ENCODE measurements around the gene CDHR1.
A peak's percentile ranks its signal among the peaks of the same experiment; 100 is the strongest.
"Not testable (repeated sequence)": the region's sequence is repeated elsewhere in the genome, so short reads cannot be mapped to it uniquely, and the experiment has no call there.

The CDHR1 gene

DNA sequence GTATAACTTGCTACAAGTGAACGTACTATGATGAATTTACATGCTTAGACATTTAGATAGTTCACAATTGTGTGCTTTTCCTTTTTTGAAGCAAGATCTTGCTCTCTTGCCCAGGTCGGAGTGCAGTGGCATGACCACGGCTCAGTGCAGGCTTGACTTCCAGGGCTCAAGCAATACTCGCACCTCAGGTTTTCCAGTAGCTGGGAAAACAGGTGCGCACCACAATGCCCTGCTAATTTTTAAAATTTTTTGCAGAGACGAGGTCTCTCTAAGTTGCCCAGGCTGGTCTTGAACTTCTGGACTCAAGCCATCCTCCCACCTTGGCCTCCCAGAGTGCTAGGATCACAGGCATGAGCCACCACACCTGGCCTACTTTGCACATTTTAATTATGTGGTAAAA is 18.9 kb upstream of the CDHR1 start:
- DNase-seq, result no peak

DNA sequence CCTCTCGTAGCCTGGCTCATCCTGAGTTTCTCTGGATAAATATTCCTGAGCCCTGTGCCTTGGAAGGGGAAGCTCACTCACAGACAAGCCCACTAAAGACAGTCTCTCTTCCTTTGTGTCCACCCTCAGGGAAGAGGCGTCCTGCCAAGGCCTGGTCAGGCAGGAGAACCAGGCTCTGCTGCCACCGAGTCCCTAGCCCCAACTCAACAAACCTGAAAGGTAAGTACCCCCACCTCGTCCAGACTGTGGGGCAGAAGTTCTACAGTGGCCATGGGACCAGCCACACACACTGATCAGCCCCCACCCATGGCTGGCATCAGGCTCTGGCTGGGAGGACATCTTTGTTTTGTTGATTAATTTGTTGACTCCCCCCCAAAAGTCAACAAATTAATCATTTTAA is 18.0 kb upstream of the CDHR1 start:
- no peak for DNase-seq

DNA sequence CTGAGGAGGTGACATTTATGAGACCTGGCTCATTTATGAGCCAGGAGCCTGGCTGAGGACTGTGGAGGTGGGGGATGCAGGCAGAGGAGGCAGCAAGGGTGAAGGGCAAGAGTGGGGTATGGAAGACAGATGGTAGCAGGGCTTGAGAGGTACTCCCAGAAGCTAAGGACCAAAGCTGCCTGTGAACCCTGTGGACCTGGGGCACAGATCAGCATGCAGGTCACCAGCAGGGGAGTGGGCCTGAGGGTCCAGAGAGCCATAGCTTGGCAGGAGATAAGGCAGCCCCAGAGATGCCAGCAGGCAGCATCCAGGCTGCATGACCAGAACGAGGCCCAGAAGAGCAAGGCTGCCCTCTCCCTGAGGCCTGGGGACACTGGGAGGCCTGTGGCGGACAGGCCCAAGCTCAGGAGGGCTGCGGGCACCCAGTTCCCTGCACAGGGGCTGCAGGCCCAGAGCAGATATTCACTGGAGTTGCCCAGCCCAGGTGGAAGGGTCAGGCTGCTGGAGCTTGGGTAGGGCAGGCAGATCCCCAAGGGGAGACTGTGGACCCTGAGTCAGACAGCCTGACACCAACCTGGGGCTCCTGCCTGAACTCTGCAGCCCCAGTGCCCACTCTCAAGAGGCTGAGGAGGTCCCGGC is 17.4 kb upstream of the CDHR1 start:
- DNase-seq, result no peak

- peak; percentile 16 for DNase-seq
Observed at GRCh38 chr10:84177541-84178141, 16.7 kb upstream of the CDHR1 start.

- DNase-seq, result no peak
Observed at GRCh38 chr10:84178160-84178609, 16.2 kb upstream of the CDHR1 start.

GRCh38 chr10:84179059-84179710 is 15.2 kb upstream of the CDHR1 start:
- peak; percentile 12 for DNase-seq

DNA sequence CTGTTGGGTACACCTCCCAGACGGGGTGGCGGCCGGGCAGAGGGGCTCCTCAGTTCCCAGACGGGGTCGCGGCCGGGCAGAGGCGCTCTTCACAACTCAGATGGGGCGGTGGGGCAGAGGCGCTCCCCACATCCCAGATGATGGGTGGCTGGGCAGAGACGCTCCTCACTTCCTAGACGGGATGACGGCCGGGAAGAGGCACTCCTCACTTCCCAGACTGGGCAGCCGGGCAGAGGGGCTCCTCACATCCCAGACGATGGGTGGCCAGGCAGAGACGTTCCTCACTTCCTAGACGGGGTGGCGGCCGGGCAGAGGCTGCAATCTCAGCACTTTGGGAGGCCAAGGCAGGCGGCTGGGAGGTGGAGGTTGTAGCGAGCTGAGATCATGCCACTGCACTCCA is 14.0 kb upstream of the CDHR1 start:
- not testable (repeated sequence) for DNase-seq

DNA sequence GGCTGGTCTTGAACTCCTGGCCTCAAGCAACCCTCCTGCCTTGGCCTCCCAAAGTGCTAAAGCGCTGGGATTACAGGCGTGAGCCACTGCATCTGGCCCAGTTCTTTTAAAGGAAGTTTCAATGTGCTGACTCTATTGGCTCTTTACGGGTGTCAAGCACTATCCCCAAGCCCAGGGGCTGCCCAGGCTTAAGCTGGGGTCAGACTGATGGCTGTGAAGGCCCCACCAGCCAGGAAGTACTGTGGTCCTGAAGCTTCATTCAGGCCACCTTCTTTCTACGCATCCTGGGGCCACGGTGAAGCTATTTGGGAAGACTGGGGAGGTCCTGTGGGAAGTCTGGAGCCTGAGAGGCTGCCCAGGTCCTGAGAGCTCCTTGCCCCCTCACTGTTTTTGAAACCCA is 12.7 kb upstream of the CDHR1 start:
- DNase-seq, result no peak

DNA sequence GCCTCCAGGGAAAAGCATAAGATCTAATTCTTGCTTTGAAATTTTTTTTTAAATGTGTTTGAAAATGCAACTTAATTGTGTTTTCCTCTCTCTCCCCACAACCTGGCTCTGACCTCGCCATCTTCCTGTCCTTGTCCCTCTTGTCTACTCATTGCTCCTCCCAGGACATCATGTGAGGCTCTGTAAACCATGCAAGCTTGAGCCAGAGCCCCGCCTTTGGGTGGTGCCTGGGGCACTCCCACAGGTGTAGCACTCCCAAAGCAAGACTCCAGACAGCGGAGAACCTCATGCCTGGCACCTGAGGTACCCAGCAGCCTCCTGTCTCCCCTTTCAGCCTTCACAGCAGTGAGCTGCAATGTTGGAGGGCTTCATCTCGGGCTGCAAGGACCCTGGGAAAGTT is 9.8 kb upstream of the CDHR1 start:
- DNase-seq, result no peak

GRCh38 chr10:84185526-84186175 is 8.7 kb upstream of the CDHR1 start:
- no peak for DNase-seq

GRCh38 chr10:84188815-84189214 is 5.5 kb upstream of the CDHR1 start:
- DNase-seq, result no peak

GRCh38 chr10:84190621-84191020 is 3.7 kb upstream of the CDHR1 start:
- no peak for DNase-seq

DNA sequence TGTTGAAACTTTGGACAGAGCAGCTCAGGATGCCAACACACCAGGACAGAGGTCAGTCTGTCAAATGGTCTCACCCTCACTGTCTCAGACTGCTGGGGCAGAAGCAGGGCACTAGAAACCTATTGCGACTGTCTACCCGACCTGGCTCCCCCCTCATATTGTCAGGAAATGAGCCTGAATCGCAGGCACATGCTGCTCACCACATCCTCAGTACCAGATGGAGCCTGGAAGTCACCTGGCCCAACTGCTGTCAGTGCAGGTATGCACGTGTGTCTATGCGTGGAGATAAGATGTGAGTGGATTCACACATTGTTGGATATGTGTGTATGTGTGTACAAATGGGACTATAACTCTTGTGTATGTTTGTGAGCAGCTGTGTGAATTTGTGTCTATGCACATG is 3.2 kb upstream of the CDHR1 start:
- no peak for DNase-seq

GRCh38 chr10:84193327-84193726 is 1.0 kb upstream of the CDHR1 start:
- DNase-seq, result no peak

DNA sequence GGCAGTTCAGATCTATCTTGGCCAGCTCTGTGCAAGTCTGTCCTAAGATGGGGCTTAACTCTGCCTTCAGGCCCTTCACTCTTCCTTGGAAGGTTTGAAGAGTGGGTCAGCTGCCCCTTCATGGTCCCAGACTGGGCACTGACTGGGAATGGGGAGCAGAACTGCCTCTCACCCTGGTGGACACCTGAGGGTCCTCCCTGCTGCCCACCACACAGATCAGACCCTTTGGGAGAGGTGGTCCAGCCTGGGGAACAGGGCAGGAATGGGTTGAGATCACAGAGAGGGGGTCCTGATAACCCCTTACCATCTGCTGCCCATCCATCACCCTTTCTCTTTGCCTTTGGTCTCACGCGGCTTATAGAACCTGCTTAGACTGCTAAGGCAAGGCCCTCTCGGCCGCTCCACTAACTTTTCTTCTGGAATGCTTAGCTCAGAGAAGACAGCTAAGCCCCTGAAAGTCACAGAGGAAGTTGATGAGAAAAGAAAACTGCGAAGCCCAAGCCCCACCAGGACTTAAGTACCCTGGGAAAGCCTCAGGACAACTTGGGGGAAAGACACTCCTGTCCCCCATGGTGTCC is 402 bp upstream of the CDHR1 start:
- DNase-seq, result no peak

GRCh38 chr10:84195044-84195830 is 900 bp downstream of the CDHR1 start:
- DNase-seq, result no peak

DNA sequence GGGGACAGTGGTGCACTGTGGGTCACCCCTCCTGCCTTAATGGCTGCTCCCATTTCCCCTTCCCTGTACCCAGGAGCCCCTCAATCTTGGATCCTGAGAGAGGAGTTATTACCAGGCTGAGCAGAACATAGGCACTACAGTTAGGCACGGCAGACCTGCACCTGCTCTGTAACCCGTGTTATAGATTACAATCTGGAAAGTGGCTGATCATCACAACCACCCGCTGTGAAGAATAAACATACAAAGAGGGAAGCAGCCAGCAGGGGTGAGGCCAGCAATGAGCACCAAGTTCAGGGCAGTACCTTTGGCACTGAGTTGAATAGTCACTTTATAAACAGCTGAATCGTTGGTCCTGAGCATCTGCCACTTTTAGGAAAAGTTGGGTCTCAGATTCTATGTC is 1.7 kb downstream of the CDHR1 start:
- no peak for DNase-seq

DNA sequence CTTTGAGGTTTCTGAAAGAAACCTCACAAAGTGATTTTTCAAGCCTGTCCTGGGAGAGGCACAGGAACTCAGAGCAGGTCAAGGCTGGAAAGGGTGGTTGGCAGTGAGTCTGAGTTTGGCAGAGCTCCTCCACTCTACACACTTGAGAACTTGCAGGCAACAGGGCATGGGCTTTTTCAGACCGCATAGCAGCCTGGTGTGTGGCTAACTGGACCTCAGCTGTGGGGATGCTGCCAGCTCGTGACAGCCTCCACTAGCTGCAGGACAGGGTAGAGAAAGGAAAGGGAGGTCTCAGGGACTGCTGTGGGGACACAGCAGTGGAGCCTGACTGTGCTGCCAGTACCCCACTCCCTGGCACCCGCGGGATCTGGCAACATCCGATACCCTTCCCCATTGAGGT is 2.6 kb downstream of the CDHR1 start:
- DNase-seq, result no peak

GRCh38 chr10:84197643-84198042 is 3.3 kb downstream of the CDHR1 start:
- DNase-seq, result no peak

DNA sequence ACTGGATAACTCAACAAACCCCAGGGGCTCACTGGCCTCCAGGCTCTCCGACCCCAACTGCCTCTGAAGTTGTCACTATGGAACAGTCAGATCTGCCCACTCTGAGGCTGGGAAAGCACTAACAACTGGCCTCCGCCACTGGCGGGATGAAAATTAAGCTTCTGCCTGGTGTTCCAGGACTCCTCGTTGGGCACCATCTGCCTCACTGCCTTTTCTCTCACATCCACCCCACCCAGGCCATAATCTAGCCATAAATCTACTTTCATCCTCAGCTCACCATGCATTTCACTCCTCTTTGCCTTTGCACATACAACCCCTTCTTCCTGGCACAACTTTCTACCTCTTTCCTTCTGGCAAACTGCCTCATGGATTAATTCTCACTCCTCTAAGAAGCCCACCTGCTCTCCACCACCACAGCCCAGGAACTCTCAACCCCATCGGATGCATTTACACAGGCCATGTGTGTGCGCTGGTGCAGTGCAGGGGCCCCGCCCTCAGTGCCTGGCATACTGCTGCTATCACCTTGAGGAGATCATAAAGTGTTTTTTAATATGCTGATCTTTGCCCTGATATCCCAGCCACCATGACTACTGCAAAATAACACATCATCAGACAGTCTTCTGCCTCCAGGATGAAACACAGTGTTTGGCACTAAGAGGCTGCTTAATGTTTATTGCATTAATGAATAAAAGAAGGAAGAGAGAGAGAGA is 4.0 kb downstream of the CDHR1 start:
- DNase-seq, result no peak

DNA sequence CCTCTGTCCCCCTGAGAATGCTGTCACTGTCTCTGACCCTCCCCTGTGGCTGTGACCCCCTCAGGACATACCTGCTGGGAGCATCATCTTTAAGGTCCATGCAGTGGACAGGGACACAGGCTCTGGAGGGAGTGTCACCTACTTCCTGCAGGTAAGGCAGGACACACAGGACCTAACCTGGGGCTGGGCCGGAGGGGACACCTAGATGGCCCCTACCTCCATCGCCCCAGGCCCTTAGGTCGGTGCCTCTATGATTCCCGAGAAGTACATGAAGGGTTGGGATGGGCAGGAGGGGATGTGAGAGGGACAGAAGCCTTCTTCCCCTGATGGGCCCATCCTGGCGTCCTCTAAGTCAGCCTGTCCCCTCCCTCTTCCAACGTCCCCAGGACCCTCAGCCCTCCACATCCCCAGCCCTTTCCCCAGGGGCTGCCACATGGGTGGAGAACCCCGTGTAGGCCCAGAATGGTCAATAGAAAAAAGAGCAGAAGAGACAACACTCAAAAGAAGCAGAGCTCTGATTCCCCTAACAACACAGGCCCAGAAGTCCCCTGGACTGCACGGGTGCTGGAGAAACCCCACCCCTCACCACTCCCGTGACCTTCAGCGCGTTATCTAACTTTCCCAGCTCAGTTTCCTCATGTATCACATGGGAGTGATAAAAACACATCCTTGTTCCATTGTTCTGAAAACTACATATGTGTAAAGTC is 6.4 kb downstream of the CDHR1 start:
- DNase-seq, result no peak

Data from central memory CD4-positive, alpha-beta T cell (primary cell).